Measurements from ENCODE around the gene ZSWIM6. TPM values are rescaled to one million over a fixed set of nuclear protein-coding genes. Genes with fewer than 3 reads are reported as not detected.

Gene ZSWIM6
- polyA plus RNA-seq, 1 donor, result 18.0 TPM

DNA sequence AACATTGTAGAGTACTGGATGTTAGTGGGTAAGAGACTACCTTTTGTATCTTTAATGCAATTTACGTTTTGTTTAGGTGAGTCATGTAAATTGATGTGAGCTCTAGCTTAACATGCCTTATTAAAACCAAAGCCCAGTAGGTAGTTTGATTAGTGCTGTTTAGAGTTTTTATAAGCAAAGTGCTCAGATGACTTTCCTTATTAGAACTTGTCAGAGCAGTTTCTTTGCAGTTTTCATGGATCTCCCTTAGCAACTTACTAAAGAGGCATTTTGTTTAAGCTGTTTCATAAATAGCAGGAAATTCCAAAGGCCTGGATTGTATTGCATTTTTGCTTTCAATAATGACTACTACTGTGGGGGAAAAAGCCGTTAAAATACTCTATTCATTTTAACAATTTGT is 14.5 kb downstream of the ZSWIM6 start:
- Histone ChIP-seq H3K36me3 (ENCODE audit: control insufficient read depth, insufficient read depth, low read length) (no peaks in the 10 kb centered on the region), H3K9me3 (ENCODE audit: control insufficient read depth, low read depth, low read length) (no peaks in the 10 kb centered on the region), H3K4me1 (ENCODE audit: control insufficient read depth, insufficient read depth, low read length) (peaks cover 5% of the 10 kb centered on the region), H3K27me3 (ENCODE audit: control insufficient read depth, insufficient read depth, low read length) (no peaks in the 10 kb centered on the region), H3K4me3 (ENCODE audit: low read length) (no peak overlapping the region), H3K27ac (ENCODE audit: low read length) (no peak overlapping the region)
- no peak for DNase-seq
- WGBS (ENCODE audit: insufficient coverage, low lambda C conversion rate), result 100% methylated on average over 1 of the region's 2 CpGs

DNA sequence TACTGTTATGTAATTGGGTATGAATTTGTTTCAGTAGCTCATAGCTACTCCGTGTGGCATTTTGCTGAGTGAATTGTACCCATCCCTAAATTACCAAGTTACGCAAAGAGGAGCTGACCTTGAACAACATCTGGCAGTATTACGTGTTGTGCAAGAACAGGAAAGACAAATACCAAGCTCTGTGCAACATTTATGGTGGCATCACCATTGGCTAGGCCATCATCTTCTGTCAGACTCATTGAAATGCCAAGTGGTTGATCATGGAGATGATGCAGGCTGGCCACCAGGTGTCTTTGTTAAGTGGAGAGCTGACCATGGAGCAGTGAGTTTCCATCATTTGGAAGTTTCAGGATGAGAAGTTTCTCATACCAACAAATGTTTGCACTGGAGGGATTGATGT is 15.0 kb downstream of the ZSWIM6 start:
- WGBS (ENCODE audit: insufficient coverage, low lambda C conversion rate), result no CpG with 5 or more reads among the region's 3 CpGs
- H3K27me3 ChIP-seq (ENCODE audit: control insufficient read depth, insufficient read depth, low read length), result no peaks in the 10 kb centered on the region
- H3K4me3 ChIP-seq (ENCODE audit: low read length), result no peak overlapping the region
- peaks cover 5% of the 10 kb centered on the region for H3K4me1 ChIP-seq (ENCODE audit: control insufficient read depth, insufficient read depth, low read length)
- H3K9me3 ChIP-seq (ENCODE audit: control insufficient read depth, low read depth, low read length), result no peaks in the 10 kb centered on the region
- DNase-seq, result no peak
- H3K36me3 ChIP-seq (ENCODE audit: control insufficient read depth, insufficient read depth, low read length), result no peaks in the 10 kb centered on the region
- H3K27ac ChIP-seq (ENCODE audit: low read length), result no peak overlapping the region

DNA sequence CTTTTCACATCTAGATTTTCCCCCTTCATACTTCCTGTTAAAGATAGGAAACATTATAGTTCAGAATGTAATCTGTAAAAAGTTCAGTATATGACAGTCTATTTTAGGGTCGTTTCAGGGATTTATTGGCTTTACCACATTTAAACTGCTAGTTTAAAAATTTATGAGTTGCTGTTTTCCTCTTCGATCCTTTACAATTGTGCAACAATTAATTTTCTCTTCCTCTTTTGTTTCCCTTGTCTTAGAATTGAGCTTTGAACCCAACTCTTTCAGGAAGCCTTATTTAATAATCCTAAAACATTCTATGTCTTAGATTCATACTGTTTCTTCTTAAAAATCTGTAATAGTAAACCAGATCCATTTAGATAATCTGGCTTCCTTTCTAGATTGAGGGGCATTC is 16.4 kb downstream of the ZSWIM6 start:
- Histone ChIP-seq H3K27ac (ENCODE audit: low read length) (no peak overlapping the region), H3K4me3 (ENCODE audit: low read length) (no peak overlapping the region), H3K9me3 (ENCODE audit: control insufficient read depth, low read depth, low read length) (no peaks in the 10 kb centered on the region), H3K36me3 (ENCODE audit: control insufficient read depth, insufficient read depth, low read length) (no peaks in the 10 kb centered on the region), H3K4me1 (ENCODE audit: control insufficient read depth, insufficient read depth, low read length) (peaks cover 5% of the 10 kb centered on the region), H3K27me3 (ENCODE audit: control insufficient read depth, insufficient read depth, low read length) (no peaks in the 10 kb centered on the region)
- DNase-seq, result no peak
- 21% methylated on average over 2 of the region's 2 CpGs for WGBS (ENCODE audit: insufficient coverage, low lambda C conversion rate)

DNA sequence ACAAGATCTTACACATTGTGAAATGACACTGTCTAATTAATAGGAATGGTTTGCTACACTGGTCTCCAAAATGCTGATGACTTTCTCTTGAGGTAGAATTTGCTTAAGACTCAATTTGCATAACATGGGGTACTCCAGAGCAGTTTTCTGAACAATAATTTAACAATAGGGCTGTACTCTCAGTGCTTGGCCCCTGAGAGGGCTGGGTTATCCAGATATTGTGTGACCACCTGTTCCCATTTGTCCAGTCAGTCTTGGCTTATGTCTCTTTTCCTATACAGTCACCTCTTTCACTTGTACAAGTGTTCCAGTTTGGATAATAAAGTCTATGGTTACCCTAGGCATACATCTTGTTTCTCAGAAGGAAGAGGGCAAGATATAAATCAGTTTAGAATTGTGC is 17.9 kb downstream of the ZSWIM6 start:
- H3K9me3 ChIP-seq (ENCODE audit: control insufficient read depth, low read depth, low read length), result no peaks in the 10 kb centered on the region
- peaks cover 5% of the 10 kb centered on the region for H3K4me1 ChIP-seq (ENCODE audit: control insufficient read depth, insufficient read depth, low read length)
- no peak for DNase-seq
- H3K36me3 ChIP-seq (ENCODE audit: control insufficient read depth, insufficient read depth, low read length), result no peaks in the 10 kb centered on the region
- no peak overlapping the region for H3K4me3 ChIP-seq (ENCODE audit: low read length)
- H3K27me3 ChIP-seq (ENCODE audit: control insufficient read depth, insufficient read depth, low read length), result no peaks in the 10 kb centered on the region
- no peak overlapping the region for H3K27ac ChIP-seq (ENCODE audit: low read length)

DNA sequence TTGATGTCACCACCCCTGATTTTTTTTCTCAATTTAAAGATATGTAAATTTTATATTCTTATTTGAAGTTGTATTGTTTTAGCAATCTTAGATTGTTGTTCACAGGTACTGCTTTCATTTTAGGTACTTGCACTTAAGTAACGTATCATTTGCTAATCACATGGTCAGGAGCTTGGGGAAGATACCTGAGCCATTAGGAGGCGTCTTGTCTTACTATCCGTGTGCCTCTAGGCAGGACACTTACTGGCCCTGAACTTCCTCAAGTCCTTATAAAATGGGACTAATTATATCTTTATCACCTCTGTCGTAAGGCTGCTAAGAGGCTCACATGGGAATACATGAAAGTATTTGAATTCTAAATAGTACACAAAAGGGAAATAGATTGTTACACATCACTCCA is 18.5 kb downstream of the ZSWIM6 start:
- Histone ChIP-seq H3K9me3 (ENCODE audit: control insufficient read depth, low read depth, low read length) (no peaks in the 10 kb centered on the region), H3K4me3 (ENCODE audit: low read length) (no peak overlapping the region), H3K27me3 (ENCODE audit: control insufficient read depth, insufficient read depth, low read length) (no peaks in the 10 kb centered on the region), H3K4me1 (ENCODE audit: control insufficient read depth, insufficient read depth, low read length) (peaks cover 5% of the 10 kb centered on the region), H3K27ac (ENCODE audit: low read length) (no peak overlapping the region), H3K36me3 (ENCODE audit: control insufficient read depth, insufficient read depth, low read length) (no peaks in the 10 kb centered on the region)
- DNase-seq, result no peak
- 38% methylated on average over 3 of the region's 4 CpGs for WGBS (ENCODE audit: insufficient coverage, low lambda C conversion rate)

DNA sequence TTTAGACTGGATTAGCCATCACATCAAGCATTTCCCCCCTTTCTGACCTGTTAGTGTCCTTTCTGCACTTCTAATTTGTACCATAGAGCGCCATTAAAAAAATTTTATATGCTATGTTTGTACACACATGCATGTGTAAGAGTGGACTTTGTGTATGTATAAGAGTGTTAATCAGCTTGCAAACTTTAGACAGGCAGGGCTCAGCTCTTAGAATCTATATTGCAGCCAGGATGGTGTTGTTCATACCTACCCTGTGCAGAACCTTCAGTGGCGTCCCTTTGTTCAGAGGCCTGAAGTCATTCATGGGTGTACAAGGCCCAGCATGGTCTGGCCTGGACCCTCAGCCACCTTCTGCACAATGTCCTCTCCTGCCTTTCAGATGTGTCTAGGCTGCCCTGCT is 19.7 kb downstream of the ZSWIM6 start:
- Histone ChIP-seq H3K4me1 (ENCODE audit: control insufficient read depth, insufficient read depth, low read length) (peaks cover 5% of the 10 kb centered on the region), H3K27ac (ENCODE audit: low read length) (no peak overlapping the region), H3K4me3 (ENCODE audit: low read length) (no peak overlapping the region), H3K36me3 (ENCODE audit: control insufficient read depth, insufficient read depth, low read length) (no peaks in the 10 kb centered on the region), H3K27me3 (ENCODE audit: control insufficient read depth, insufficient read depth, low read length) (no peaks in the 10 kb centered on the region), H3K9me3 (ENCODE audit: control insufficient read depth, low read depth, low read length) (no peaks in the 10 kb centered on the region)
- DNase-seq, result no peak
- WGBS (ENCODE audit: insufficient coverage, low lambda C conversion rate), result no CpG with 5 or more reads among the region's 2 CpGs

DNA sequence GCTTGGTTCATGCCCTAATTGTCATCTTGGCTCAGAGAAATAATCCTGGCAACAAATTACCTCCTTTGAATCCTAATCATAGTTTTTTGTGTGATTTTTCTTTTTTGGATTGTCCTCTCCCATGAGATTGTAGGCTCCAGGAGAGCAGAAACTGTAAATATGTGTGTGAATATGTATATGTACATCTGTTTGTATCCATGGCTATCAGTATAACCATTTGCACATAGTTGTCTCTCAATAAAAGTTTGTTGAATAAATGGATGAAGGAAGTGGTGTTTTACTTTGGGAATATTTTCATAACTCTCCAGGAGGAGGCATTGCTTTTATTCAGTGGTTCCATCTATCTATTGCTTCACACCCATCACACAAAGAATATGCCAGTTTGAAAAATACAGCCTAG is 20.1 kb downstream of the ZSWIM6 start:
- no peaks in the 10 kb centered on the region for H3K27me3 ChIP-seq (ENCODE audit: control insufficient read depth, insufficient read depth, low read length)
- peaks cover 5% of the 10 kb centered on the region for H3K4me1 ChIP-seq (ENCODE audit: control insufficient read depth, insufficient read depth, low read length)
- H3K36me3 ChIP-seq (ENCODE audit: control insufficient read depth, insufficient read depth, low read length), result no peaks in the 10 kb centered on the region
- no peak overlapping the region for H3K27ac ChIP-seq (ENCODE audit: low read length)
- H3K4me3 ChIP-seq (ENCODE audit: low read length), result no peak overlapping the region
- H3K9me3 ChIP-seq (ENCODE audit: control insufficient read depth, low read depth, low read length), result no peaks in the 10 kb centered on the region
- no peak for DNase-seq

DNA sequence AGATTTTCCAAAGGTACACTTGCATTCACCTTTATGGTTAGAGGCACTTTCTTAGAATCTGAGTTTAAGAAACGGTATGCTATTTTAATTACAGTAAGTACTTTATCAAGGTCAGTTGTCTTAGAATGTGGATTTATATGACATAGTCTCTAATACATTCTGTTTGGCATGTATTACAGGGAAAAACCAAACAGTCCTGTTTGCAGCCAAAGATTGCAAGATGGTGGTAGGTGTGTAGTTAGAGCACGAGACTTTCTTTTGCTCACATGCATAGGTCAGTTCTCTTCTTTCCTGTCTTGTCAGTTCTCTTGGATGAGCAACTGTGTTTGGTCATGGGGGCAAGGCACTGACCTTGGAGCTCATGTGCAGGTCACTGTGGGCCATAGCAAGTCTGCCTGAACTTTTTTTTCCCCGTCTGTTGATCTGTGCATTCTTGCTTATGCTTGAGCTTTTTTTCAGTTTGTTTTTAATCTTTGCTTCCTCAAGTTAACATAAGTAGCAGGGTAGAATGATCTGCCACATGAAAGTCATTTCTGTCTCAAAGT is 20.6 kb downstream of the ZSWIM6 start:
- H3K36me3 ChIP-seq (ENCODE audit: control insufficient read depth, insufficient read depth, low read length), result no peaks in the 10 kb centered on the region
- H3K4me1 ChIP-seq (ENCODE audit: control insufficient read depth, insufficient read depth, low read length), result peaks cover 5% of the 10 kb centered on the region
- no peaks in the 10 kb centered on the region for H3K27me3 ChIP-seq (ENCODE audit: control insufficient read depth, insufficient read depth, low read length)
- H3K27ac ChIP-seq (ENCODE audit: low read length), result no peak overlapping the region
- no peaks in the 10 kb centered on the region for H3K9me3 ChIP-seq (ENCODE audit: control insufficient read depth, low read depth, low read length)
- no CpG with 5 or more reads among the region's 3 CpGs for WGBS (ENCODE audit: insufficient coverage, low lambda C conversion rate)
- DNase-seq, result no peak
- no peak overlapping the region for H3K4me3 ChIP-seq (ENCODE audit: low read length)

- Histone ChIP-seq H3K4me3 (ENCODE audit: low read length) (no peak overlapping the region), H3K4me1 (ENCODE audit: control insufficient read depth, insufficient read depth, low read length) (peaks cover 5% of the 10 kb centered on the region), H3K27me3 (ENCODE audit: control insufficient read depth, insufficient read depth, low read length) (no peaks in the 10 kb centered on the region), H3K9me3 (ENCODE audit: control insufficient read depth, low read depth, low read length) (no peaks in the 10 kb centered on the region), H3K36me3 (ENCODE audit: control insufficient read depth, insufficient read depth, low read length) (no peaks in the 10 kb centered on the region), H3K27ac (ENCODE audit: low read length) (no peak overlapping the region)
- WGBS (ENCODE audit: insufficient coverage, low lambda C conversion rate), result 100% methylated on average over 1 of the region's 1 CpG
- no peak for DNase-seq
Observed at GRCh38 chr5:61353293-61353692, 21.2 kb downstream of the ZSWIM6 start.

DNA sequence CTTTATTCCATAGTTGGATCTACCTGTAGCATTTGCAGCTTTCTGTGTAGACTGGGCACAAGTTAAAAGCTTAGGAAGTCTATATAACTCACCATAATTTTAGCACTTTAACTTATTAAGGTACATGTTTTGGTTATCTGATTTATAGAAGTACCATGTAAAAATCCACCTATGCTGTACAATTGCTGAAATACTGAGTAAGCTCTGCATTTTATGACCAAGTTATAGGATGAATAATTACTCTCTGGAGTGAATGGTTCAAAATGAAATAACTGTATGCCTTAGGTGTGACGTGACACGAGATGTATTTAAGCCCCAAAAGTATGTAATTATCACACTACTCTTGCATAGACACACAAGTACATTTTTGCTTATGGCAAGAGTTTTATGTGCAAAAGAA is 22.1 kb downstream of the ZSWIM6 start:
- WGBS (ENCODE audit: insufficient coverage, low lambda C conversion rate), result no CpG with 5 or more reads among the region's 2 CpGs
- DNase-seq, result no peak
- H3K4me3 ChIP-seq (ENCODE audit: low read length), result no peak overlapping the region
- no peaks in the 10 kb centered on the region for H3K36me3 ChIP-seq (ENCODE audit: control insufficient read depth, insufficient read depth, low read length)
- H3K27ac ChIP-seq (ENCODE audit: low read length), result no peak overlapping the region
- no peaks in the 10 kb centered on the region for H3K9me3 ChIP-seq (ENCODE audit: control insufficient read depth, low read depth, low read length)
- H3K27me3 ChIP-seq (ENCODE audit: control insufficient read depth, insufficient read depth, low read length), result no peaks in the 10 kb centered on the region
- H3K4me1 ChIP-seq (ENCODE audit: control insufficient read depth, insufficient read depth, low read length), result no peaks in the 10 kb centered on the region

- 0% methylated on average over 1 of the region's 2 CpGs for WGBS (ENCODE audit: insufficient coverage, low lambda C conversion rate)
- Histone ChIP-seq H3K4me1 (ENCODE audit: control insufficient read depth, insufficient read depth, low read length) (no peaks in the 10 kb centered on the region), H3K27me3 (ENCODE audit: control insufficient read depth, insufficient read depth, low read length) (no peaks in the 10 kb centered on the region), H3K9me3 (ENCODE audit: control insufficient read depth, low read depth, low read length) (no peaks in the 10 kb centered on the region), H3K36me3 (ENCODE audit: control insufficient read depth, insufficient read depth, low read length) (peaks cover 3% of the 10 kb centered on the region), H3K4me3 (ENCODE audit: low read length) (no peak overlapping the region), H3K27ac (ENCODE audit: low read length) (no peak overlapping the region)
- DNase-seq, result no peak
Observed at GRCh38 chr5:61357745-61358144, 25.7 kb downstream of the ZSWIM6 start.
